ENCODE measurements around the gene TTC39C. TPM values are rescaled to one million over a fixed set of nuclear protein-coding genes. Genes with fewer than 3 reads are reported as not detected.

Gene TTC39C
- total and polyA plus RNA-seq, 2 experiments from 2014 or later: 23.9 to 41.6 TPM

GRCh38 chr18:24176727-24177416, 162.3 kb downstream of the TTC39C start:
- Histone ChIP-seq H2AFZ (no peak overlapping the region), H3K36me3 (replicated peaks; ENCODE audit: insufficient read depth, low read depth) (no peaks in the 10 kb centered on the region), H3K4me2 (no peak overlapping the region), H3K9me2 (replicated peaks; ENCODE audit: insufficient read depth) (no peaks in the 10 kb centered on the region), H4K20me1 (ENCODE audit: insufficient read depth, poor library complexity, severe bottlenecking) (no peaks in the 10 kb centered on the region), H3K4me3 (no peak overlapping the region), H3K9me3 (ENCODE audit: low read depth) (no peaks in the 10 kb centered on the region), H3K79me2 (no peaks in the 10 kb centered on the region), H3K27ac (no peak overlapping the region), H3K4me1 (ENCODE audit: insufficient read depth) (no peaks in the 10 kb centered on the region), H3K27me3 (no peaks in the 10 kb centered on the region)
- TF ChIP-seq EZH2 (IDR thresholded peaks at IDR 0.05; ENCODE audit: borderline replicate concordance) (no peak), CTCF (IDR thresholded peaks at IDR 0.05; ENCODE audit: poor library complexity) (peak; percentile 59), EZH2phosphoT487 (IDR thresholded peaks at IDR 0.05; ENCODE audit: low read depth, severe bottlenecking, unreplicated experiment) (no peak)
- WGBS (ENCODE audit: low lambda C conversion rate, missing lambda C conversion rate): 73% methylated on average over 7 of the region's 7 CpGs
- DNase-seq (ENCODE audit: low spot score): peak; percentile 75

GRCh38 chr18:24177499-24178133, 163.1 kb downstream of the TTC39C start:
- Histone ChIP-seq H3K36me3 (replicated peaks; ENCODE audit: insufficient read depth, low read depth) (no peaks in the 10 kb centered on the region), H2AFZ (no peak overlapping the region), H3K27ac (no peak overlapping the region), H3K27me3 (no peaks in the 10 kb centered on the region), H3K4me3 (no peak overlapping the region), H3K4me1 (ENCODE audit: insufficient read depth) (no peaks in the 10 kb centered on the region), H3K79me2 (no peaks in the 10 kb centered on the region), H3K9me2 (replicated peaks; ENCODE audit: insufficient read depth) (no peaks in the 10 kb centered on the region), H3K4me2 (no peak overlapping the region), H3K9me3 (ENCODE audit: low read depth) (no peaks in the 10 kb centered on the region), H4K20me1 (ENCODE audit: insufficient read depth, poor library complexity, severe bottlenecking) (no peaks in the 10 kb centered on the region)
- TF ChIP-seq EZH2phosphoT487 (IDR thresholded peaks at IDR 0.05; ENCODE audit: low read depth, severe bottlenecking, unreplicated experiment) (no peak), EZH2 (IDR thresholded peaks at IDR 0.05; ENCODE audit: borderline replicate concordance) (no peak), CTCF (IDR thresholded peaks at IDR 0.05; ENCODE audit: poor library complexity) (no peak)
- no peak for DNase-seq (ENCODE audit: low spot score)
- WGBS (ENCODE audit: low lambda C conversion rate, missing lambda C conversion rate): 90% methylated on average over 5 of the region's 5 CpGs

- H3K79me2 ChIP-seq: no peaks in the 10 kb centered on the region
- H3K4me2 ChIP-seq: no peak overlapping the region
- no peak overlapping the region for H2AFZ ChIP-seq
- no peaks in the 10 kb centered on the region for H4K20me1 ChIP-seq (ENCODE audit: insufficient read depth, poor library complexity, severe bottlenecking)
- no peaks in the 10 kb centered on the region for H3K9me3 ChIP-seq (ENCODE audit: low read depth)
- no peak overlapping the region for H3K4me3 ChIP-seq
- no peaks in the 10 kb centered on the region for H3K9me2 ChIP-seq (replicated peaks; ENCODE audit: insufficient read depth)
- no peak overlapping the region for H3K27ac ChIP-seq
- no peak for DNase-seq (ENCODE audit: low spot score)
- TF ChIP-seq EZH2 (IDR thresholded peaks at IDR 0.05; ENCODE audit: borderline replicate concordance) (no peak), EZH2phosphoT487 (IDR thresholded peaks at IDR 0.05; ENCODE audit: low read depth, severe bottlenecking, unreplicated experiment) (no peak), CTCF (IDR thresholded peaks at IDR 0.05; ENCODE audit: poor library complexity) (no peak)
- 89% methylated on average over 1 of the region's 1 CpG for WGBS (ENCODE audit: low lambda C conversion rate, missing lambda C conversion rate)
- no peaks in the 10 kb centered on the region for H3K4me1 ChIP-seq (ENCODE audit: insufficient read depth)
- H3K36me3 ChIP-seq (replicated peaks; ENCODE audit: insufficient read depth, low read depth): no peaks in the 10 kb centered on the region
- no peaks in the 10 kb centered on the region for H3K27me3 ChIP-seq
Observed at GRCh38 chr18:24180048-24180447, 165.5 kb downstream of the TTC39C start.
